ENCODE measurements around the gene ZNF132. TPM values are rescaled to one million over a fixed set of nuclear protein-coding genes. Genes with fewer than 3 reads are reported as not detected.

ZNF132 gene
- total and polyA plus RNA-seq, 9 of the 15 experiments (the other 6 are each of a cell fraction or from before 2014, with no cell fraction given), result 0.03 to 0.42 (median 0.10) TPM; not detected in 5

DNA sequence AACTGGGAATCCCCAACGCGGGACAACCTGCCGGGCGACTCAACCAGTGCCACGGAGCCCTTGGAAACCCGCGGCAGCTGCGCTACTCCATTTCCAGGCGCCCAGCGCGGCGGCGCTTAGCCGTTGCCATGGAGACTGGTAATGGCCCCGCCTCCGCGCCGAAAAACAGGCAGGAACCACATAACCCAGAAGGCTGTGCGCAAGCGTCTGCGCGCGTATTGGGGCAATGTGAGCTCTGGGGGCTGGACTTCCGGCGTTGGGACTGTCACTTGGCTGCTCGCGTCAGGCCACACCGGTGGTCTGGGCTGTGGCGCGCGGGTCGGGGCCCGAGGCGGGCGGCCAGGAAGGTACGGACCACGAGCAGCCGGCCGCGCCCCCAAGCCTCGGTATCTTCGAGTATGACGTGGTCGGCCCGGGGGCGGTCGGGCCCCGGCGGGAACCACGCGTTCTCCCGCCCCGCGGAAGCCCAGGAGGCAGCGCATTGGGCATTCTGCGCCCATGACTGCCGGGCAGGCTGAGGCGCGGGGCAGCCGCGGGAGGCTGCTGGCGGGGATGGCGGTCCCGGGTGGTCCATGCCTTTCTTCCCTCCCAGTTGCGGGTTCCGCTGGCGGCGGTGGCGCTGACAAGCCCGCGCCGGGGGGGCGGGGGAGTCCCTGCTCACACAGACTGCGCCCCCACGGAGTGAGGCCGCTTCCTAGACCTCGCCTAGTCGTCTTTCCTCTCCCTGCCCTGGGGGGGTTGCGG, 11.6 kb upstream of the ZNF132 start, which contains the start of gene ZNF324B (continued):
- TF ChIP-seq, protein P1, sequence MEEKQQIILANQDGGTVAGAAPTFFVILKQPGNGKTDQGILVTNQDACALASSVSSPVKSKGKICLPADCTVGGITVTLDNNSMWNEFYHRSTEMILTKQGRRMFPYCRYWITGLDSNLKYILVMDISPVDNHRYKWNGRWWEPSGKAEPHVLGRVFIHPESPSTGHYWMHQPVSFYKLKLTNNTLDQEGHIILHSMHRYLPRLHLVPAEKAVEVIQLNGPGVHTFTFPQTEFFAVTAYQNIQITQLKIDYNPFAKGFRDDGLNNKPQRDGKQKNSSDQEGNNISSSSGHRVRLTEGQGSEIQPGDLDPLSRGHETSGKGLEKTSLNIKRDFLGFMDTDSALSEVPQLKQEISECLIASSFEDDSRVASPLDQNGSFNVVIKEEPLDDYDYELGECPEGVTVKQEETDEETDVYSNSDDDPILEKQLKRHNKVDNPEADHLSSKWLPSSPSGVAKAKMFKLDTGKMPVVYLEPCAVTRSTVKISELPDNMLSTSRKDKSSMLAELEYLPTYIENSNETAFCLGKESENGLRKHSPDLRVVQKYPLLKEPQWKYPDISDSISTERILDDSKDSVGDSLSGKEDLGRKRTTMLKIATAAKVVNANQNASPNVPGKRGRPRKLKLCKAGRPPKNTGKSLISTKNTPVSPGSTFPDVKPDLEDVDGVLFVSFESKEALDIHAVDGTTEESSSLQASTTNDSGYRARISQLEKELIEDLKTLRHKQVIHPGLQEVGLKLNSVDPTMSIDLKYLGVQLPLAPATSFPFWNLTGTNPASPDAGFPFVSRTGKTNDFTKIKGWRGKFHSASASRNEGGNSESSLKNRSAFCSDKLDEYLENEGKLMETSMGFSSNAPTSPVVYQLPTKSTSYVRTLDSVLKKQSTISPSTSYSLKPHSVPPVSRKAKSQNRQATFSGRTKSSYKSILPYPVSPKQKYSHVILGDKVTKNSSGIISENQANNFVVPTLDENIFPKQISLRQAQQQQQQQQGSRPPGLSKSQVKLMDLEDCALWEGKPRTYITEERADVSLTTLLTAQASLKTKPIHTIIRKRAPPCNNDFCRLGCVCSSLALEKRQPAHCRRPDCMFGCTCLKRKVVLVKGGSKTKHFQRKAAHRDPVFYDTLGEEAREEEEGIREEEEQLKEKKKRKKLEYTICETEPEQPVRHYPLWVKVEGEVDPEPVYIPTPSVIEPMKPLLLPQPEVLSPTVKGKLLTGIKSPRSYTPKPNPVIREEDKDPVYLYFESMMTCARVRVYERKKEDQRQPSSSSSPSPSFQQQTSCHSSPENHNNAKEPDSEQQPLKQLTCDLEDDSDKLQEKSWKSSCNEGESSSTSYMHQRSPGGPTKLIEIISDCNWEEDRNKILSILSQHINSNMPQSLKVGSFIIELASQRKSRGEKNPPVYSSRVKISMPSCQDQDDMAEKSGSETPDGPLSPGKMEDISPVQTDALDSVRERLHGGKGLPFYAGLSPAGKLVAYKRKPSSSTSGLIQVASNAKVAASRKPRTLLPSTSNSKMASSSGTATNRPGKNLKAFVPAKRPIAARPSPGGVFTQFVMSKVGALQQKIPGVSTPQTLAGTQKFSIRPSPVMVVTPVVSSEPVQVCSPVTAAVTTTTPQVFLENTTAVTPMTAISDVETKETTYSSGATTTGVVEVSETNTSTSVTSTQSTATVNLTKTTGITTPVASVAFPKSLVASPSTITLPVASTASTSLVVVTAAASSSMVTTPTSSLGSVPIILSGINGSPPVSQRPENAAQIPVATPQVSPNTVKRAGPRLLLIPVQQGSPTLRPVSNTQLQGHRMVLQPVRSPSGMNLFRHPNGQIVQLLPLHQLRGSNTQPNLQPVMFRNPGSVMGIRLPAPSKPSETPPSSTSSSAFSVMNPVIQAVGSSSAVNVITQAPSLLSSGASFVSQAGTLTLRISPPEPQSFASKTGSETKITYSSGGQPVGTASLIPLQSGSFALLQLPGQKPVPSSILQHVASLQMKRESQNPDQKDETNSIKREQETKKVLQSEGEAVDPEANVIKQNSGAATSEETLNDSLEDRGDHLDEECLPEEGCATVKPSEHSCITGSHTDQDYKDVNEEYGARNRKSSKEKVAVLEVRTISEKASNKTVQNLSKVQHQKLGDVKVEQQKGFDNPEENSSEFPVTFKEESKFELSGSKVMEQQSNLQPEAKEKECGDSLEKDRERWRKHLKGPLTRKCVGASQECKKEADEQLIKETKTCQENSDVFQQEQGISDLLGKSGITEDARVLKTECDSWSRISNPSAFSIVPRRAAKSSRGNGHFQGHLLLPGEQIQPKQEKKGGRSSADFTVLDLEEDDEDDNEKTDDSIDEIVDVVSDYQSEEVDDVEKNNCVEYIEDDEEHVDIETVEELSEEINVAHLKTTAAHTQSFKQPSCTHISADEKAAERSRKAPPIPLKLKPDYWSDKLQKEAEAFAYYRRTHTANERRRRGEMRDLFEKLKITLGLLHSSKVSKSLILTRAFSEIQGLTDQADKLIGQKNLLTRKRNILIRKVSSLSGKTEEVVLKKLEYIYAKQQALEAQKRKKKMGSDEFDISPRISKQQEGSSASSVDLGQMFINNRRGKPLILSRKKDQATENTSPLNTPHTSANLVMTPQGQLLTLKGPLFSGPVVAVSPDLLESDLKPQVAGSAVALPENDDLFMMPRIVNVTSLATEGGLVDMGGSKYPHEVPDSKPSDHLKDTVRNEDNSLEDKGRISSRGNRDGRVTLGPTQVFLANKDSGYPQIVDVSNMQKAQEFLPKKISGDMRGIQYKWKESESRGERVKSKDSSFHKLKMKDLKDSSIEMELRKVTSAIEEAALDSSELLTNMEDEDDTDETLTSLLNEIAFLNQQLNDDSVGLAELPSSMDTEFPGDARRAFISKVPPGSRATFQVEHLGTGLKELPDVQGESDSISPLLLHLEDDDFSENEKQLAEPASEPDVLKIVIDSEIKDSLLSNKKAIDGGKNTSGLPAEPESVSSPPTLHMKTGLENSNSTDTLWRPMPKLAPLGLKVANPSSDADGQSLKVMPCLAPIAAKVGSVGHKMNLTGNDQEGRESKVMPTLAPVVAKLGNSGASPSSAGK (IDR thresholded peaks at IDR 0.05), result no peak
- TF ChIP-seq, protein P2, sequence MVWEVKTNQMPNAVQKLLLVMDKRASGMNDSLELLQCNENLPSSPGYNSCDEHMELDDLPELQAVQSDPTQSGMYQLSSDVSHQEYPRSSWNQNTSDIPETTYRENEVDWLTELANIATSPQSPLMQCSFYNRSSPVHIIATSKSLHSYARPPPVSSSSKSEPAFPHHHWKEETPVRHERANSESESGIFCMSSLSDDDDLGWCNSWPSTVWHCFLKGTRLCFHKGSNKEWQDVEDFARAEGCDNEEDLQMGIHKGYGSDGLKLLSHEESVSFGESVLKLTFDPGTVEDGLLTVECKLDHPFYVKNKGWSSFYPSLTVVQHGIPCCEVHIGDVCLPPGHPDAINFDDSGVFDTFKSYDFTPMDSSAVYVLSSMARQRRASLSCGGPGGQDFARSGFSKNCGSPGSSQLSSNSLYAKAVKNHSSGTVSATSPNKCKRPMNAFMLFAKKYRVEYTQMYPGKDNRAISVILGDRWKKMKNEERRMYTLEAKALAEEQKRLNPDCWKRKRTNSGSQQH (CRISPR knock-in tag; IDR thresholded peaks at IDR 0.05), result no peak
- TF ChIP-seq, protein P3, sequence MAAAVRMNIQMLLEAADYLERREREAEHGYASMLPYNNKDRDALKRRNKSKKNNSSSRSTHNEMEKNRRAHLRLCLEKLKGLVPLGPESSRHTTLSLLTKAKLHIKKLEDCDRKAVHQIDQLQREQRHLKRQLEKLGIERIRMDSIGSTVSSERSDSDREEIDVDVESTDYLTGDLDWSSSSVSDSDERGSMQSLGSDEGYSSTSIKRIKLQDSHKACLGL (CRISPR knock-in tag; IDR thresholded peaks at IDR 0.05; ENCODE audit: borderline replicate concordance, poor library complexity, severe bottlenecking), result peak; percentile 52
- TF ChIP-seq, protein P4, sequence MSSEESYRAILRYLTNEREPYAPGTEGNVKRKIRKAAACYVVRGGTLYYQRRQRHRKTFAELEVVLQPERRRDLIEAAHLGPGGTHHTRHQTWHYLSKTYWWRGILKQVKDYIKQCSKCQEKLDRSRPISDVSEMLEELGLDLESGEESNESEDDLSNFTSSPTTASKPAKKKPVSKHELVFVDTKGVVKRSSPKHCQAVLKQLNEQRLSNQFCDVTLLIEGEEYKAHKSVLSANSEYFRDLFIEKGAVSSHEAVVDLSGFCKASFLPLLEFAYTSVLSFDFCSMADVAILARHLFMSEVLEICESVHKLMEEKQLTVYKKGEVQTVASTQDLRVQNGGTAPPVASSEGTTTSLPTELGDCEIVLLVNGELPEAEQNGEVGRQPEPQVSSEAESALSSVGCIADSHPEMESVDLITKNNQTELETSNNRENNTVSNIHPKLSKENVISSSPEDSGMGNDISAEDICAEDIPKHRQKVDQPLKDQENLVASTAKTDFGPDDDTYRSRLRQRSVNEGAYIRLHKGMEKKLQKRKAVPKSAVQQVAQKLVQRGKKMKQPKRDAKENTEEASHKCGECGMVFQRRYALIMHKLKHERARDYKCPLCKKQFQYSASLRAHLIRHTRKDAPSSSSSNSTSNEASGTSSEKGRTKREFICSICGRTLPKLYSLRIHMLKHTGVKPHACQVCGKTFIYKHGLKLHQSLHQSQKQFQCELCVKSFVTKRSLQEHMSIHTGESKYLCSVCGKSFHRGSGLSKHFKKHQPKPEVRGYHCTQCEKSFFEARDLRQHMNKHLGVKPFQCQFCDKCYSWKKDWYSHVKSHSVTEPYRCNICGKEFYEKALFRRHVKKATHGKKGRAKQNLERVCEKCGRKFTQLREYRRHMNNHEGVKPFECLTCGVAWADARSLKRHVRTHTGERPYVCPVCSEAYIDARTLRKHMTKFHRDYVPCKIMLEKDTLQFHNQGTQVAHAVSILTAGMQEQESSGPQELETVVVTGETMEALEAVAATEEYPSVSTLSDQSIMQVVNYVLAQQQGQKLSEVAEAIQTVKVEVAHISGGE (CRISPR knock-in tag; IDR thresholded peaks at IDR 0.05), result peak in 1 of 3 experiments; percentile 76; a peak in 2 of 6 replicates
- TF ChIP-seq KDM2B (CRISPR knock-in tag; IDR thresholded peaks at IDR 0.05) (peak; percentile 90; the same call in 1 of the 2 replicates), ATF1 (CRISPR knock-in tag; IDR thresholded peaks at IDR 0.05) (no peak; the same call in 1 of the 2 replicates), ATF1 (tag; IDR thresholded peaks at IDR 0.05) (peak; percentile 89), HIVEP1 (CRISPR knock-in tag; IDR thresholded peaks at IDR 0.05) (no peak), SIN3B (IDR thresholded peaks at IDR 0.05; ENCODE audit: low read depth) (0 out of 2 replicates have a peak, but pooled peaks have one; percentile 8)

Measured in K562 (cell line).